ENCODE results near the gene ACOD1.

DNA sequence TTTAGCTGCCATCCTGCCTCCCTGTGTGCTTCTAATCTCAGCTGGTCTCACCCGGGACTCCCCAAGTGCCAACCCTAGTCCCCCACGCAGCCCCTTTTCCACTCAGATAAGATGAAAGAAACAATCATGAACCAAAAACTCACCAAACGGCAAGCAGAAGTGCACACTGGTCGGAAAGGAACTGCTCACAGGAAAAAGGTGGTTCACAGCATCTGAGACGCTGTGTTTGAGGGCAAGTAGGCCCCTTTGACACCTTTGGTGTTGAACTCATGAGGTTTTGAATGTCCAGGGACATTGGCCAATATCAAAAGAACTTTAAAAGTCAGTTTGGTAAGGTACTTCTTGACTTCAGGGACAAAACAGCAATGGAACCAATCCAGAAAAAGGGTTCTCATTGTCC is 20.4 kb upstream of the ACOD1 start:
- no peak for TF ChIP-seq GATA2 (IDR thresholded peaks at IDR 0.05; ENCODE audit: low read depth, low read length)
- no peak for TF ChIP-seq GATA3 (IDR thresholded peaks at IDR 0.05; ENCODE audit: low read depth, low read length)

Measured in SH-SY5Y (cell line).